Esophagus squamous epithelium (tissue), 4 donors: ENCODE data around the gene DSE.

Source experiments
- CTCF ChIP-seq, 6 experiments: fragments of 450-650 bp in 4 of 6; fragments of 200-600 bp in 2 of 6; sonication (generic) in 2 of 6; IDR thresholded peaks; one replicate each; pipeline ENCODE4 v1.5.1; 2016 to 2019; ENCODE audit warnings: antibody characterized with exemption in 6 of 6, mild to moderate bottlenecking in 4 of 6, moderate library complexity in 4 of 6
- POLR2A ChIP-seq, 4 donors: fragments of 450-650 bp; IDR thresholded peaks; one replicate each; pipeline ENCODE4 v1.6.1; 2017; ENCODE audit warnings: antibody characterized with exemption in 4 of 4, mild to moderate bottlenecking in 4 of 4, moderate library complexity in 3 of 4

- TF ChIP-seq CTCF (IDR thresholded peaks at IDR 0.05) (no peak), POLR2A (IDR thresholded peaks at IDR 0.05) (no peak)
These were observed 87.5 kb downstream of the DSE start for GRCh38 chr6:116458264-116458663.
